IPS-18a (cell line): ENCODE data around the gene MYZAP.

Source experiments
- H3K27ac ChIP-seq: one replicate; pipeline ENCODE4 v1.5.1; 2013; ENCODE audit warnings: low read length
- H3K27me3 ChIP-seq: one replicate; pipeline ENCODE4 v1.6.1; 2013; ENCODE audit warnings: mild to moderate bottlenecking, low read length; ENCODE audit not compliant: control insufficient read depth, insufficient read depth
- H3K36me3 ChIP-seq: one replicate; pipeline ENCODE4 v1.6.1; 2013; ENCODE audit warnings: low read depth, low read length; ENCODE audit not compliant: control insufficient read depth
- H3K4me1 ChIP-seq: one replicate; pipeline ENCODE4 v1.6.1; 2013; ENCODE audit warnings: low read depth, low read length; ENCODE audit not compliant: control insufficient read depth
- H3K4me3 ChIP-seq: one replicate; pipeline ENCODE4 v1.5.1; 2013; ENCODE audit warnings: low read length
- H3K9ac ChIP-seq: one replicate; pipeline ENCODE4 v1.6.1; 2013; ENCODE audit warnings: mild to moderate bottlenecking, low read length, moderate library complexity
- H3K9me3 ChIP-seq: one replicate; pipeline ENCODE4 v1.6.1; 2013; ENCODE audit warnings: low read depth, low read length; ENCODE audit not compliant: control insufficient read depth

Gene MYZAP

GRCh38 chr15:57654153-57654852 lies 62.6 kb downstream of the MYZAP start:
- H3K9me3 ChIP-seq = no peaks in the 10 kb centered on the region
- H3K27ac ChIP-seq = no peak overlapping the region
- H3K27me3 ChIP-seq = no peaks in the 10 kb centered on the region
- H3K9ac ChIP-seq = no peak overlapping the region
- no peaks in the 10 kb centered on the region for H3K36me3 ChIP-seq
- H3K4me1 ChIP-seq = no peaks in the 10 kb centered on the region
- no peak overlapping the region for H3K4me3 ChIP-seq

GRCh38 chr15:57655053-57655452 lies 63.3 kb downstream of the MYZAP start:
- Histone ChIP-seq H3K4me1 (no peaks in the 10 kb centered on the region), H3K27me3 (no peaks in the 10 kb centered on the region), H3K27ac (no peak overlapping the region), H3K9me3 (no peaks in the 10 kb centered on the region), H3K4me3 (no peak overlapping the region), H3K36me3 (no peaks in the 10 kb centered on the region), H3K9ac (no peak overlapping the region)

- no peak overlapping the region for H3K4me3 ChIP-seq
- no peak overlapping the region for H3K9ac ChIP-seq
- H3K27ac ChIP-seq = no peak overlapping the region
- H3K9me3 ChIP-seq = no peaks in the 10 kb centered on the region
- no peaks in the 10 kb centered on the region for H3K4me1 ChIP-seq
- H3K36me3 ChIP-seq = no peaks in the 10 kb centered on the region
- H3K27me3 ChIP-seq = no peaks in the 10 kb centered on the region
Observed at GRCh38 chr15:57655809-57656208, 64.1 kb downstream of the MYZAP start.

- no peak overlapping the region for H3K4me3 ChIP-seq
- H3K9ac ChIP-seq = no peak overlapping the region
- H3K9me3 ChIP-seq = no peaks in the 10 kb centered on the region
- H3K4me1 ChIP-seq = no peaks in the 10 kb centered on the region
- H3K36me3 ChIP-seq = no peaks in the 10 kb centered on the region
- H3K27ac ChIP-seq = no peak overlapping the region
- H3K27me3 ChIP-seq = no peaks in the 10 kb centered on the region
Observed at GRCh38 chr15:57656434-57656833, 64.7 kb downstream of the MYZAP start.

- H3K27ac ChIP-seq = no peak overlapping the region
- no peaks in the 10 kb centered on the region for H3K9me3 ChIP-seq
- no peaks in the 10 kb centered on the region for H3K27me3 ChIP-seq
- no peaks in the 10 kb centered on the region for H3K4me1 ChIP-seq
- H3K9ac ChIP-seq = no peak overlapping the region
- H3K4me3 ChIP-seq = no peak overlapping the region
- H3K36me3 ChIP-seq = no peaks in the 10 kb centered on the region
Observed at GRCh38 chr15:57657619-57658018, 65.9 kb downstream of the MYZAP start.

GRCh38 chr15:57662091-57662744 lies 70.5 kb downstream of the MYZAP start:
- H3K9ac ChIP-seq = no peak overlapping the region
- no peaks in the 10 kb centered on the region for H3K4me1 ChIP-seq
- no peak overlapping the region for H3K27ac ChIP-seq
- H3K27me3 ChIP-seq = no peaks in the 10 kb centered on the region
- no peak overlapping the region for H3K4me3 ChIP-seq
- H3K36me3 ChIP-seq = no peaks in the 10 kb centered on the region
- no peaks in the 10 kb centered on the region for H3K9me3 ChIP-seq

- no peaks in the 10 kb centered on the region for H3K4me1 ChIP-seq
- H3K9ac ChIP-seq = no peak overlapping the region
- no peaks in the 10 kb centered on the region for H3K9me3 ChIP-seq
- no peaks in the 10 kb centered on the region for H3K36me3 ChIP-seq
- no peaks in the 10 kb centered on the region for H3K27me3 ChIP-seq
- H3K27ac ChIP-seq = no peak overlapping the region
- no peak overlapping the region for H3K4me3 ChIP-seq
Observed at GRCh38 chr15:57662802-57663201, 71.1 kb downstream of the MYZAP start.

- Histone ChIP-seq H3K4me1 (no peaks in the 10 kb centered on the region), H3K27ac (no peak overlapping the region), H3K9ac (no peak overlapping the region), H3K36me3 (no peaks in the 10 kb centered on the region), H3K4me3 (no peak overlapping the region), H3K27me3 (no peaks in the 10 kb centered on the region), H3K9me3 (no peaks in the 10 kb centered on the region)
Observed at GRCh38 chr15:57663262-57663661, 71.6 kb downstream of the MYZAP start.

- Histone ChIP-seq H3K4me3 (no peak overlapping the region), H3K9ac (no peak overlapping the region), H3K9me3 (no peaks in the 10 kb centered on the region), H3K36me3 (no peaks in the 10 kb centered on the region), H3K27ac (no peak overlapping the region), H3K4me1 (no peaks in the 10 kb centered on the region), H3K27me3 (no peaks in the 10 kb centered on the region)
Observed at GRCh38 chr15:57665194-57665593, 73.5 kb downstream of the MYZAP start.

GRCh38 chr15:57665939-57666338 lies 74.2 kb downstream of the MYZAP start:
- H3K27me3 ChIP-seq = no peaks in the 10 kb centered on the region
- no peaks in the 10 kb centered on the region for H3K4me1 ChIP-seq
- H3K4me3 ChIP-seq = no peak overlapping the region

GRCh38 chr15:57667171-57667849 lies 75.6 kb downstream of the MYZAP start:
- H3K9ac ChIP-seq = no peak overlapping the region
- H3K27ac ChIP-seq = no peak overlapping the region
- H3K4me3 ChIP-seq = no peak overlapping the region

More at GRCh38 chr15:57665939-57666338, 74.2 kb downstream of the MYZAP start:
- H3K36me3 ChIP-seq = no peaks in the 10 kb centered on the region
- no peak overlapping the region for H3K27ac ChIP-seq
- no peaks in the 10 kb centered on the region for H3K9me3 ChIP-seq
- H3K9ac ChIP-seq = no peak overlapping the region

More at GRCh38 chr15:57667171-57667849, 75.6 kb downstream of the MYZAP start:
- no peaks in the 10 kb centered on the region for H3K4me1 ChIP-seq
- no peaks in the 10 kb centered on the region for H3K27me3 ChIP-seq
- no peaks in the 10 kb centered on the region for H3K36me3 ChIP-seq
- H3K9me3 ChIP-seq = no peaks in the 10 kb centered on the region
